Karpas-422 (cell line): ENCODE data around the gene EID2B. TPM values are rescaled to one million over a fixed set of nuclear protein-coding genes. Genes with fewer than 3 reads are reported as not detected.

Source experiments
- DNase-seq: peaks from one replicate; pipeline ENCODE4 v3.0.0-alpha.2; 2015
- H2AFZ ChIP-seq: fragments of 200-600 bp; sonication (generic); 2 replicates; pipeline ENCODE4 v1.6.1; 2014; ENCODE audit warnings: antibody characterized with exemption, low read length, mixed read lengths
- H3K27ac ChIP-seq: fragments of 200-600 bp; sonication (generic); 2 replicates; pipeline ENCODE4 v1.5.1; 2014; ENCODE audit warnings: mild to moderate bottlenecking, low read length, moderate library complexity
- H3K27me3 ChIP-seq: fragments of 200-600 bp; sonication (generic); 2 replicates; pipeline ENCODE4 v1.6.1; 2014; ENCODE audit warnings: low read length, mixed read lengths
- H3K36me3 ChIP-seq: fragments of 200-600 bp; sonication (generic); 2 replicates; pipeline ENCODE4 v1.6.1; 2014; ENCODE audit warnings: low read length, mixed read lengths; ENCODE audit not compliant: insufficient read depth
- H3K4me1 ChIP-seq: fragments of 200-600 bp; sonication (generic); 2 replicates; pipeline ENCODE4 v1.6.1; 2014; ENCODE audit warnings: mild to moderate bottlenecking, low read length, mixed read lengths
- H3K4me2 ChIP-seq: fragments of 200-600 bp; sonication (generic); 2 replicates; pipeline ENCODE4 v1.6.1; 2014; ENCODE audit warnings: low read length, low read depth, mild to moderate bottlenecking; ENCODE audit not compliant: poor library complexity, severe bottlenecking
- H3K4me3 ChIP-seq: fragments of 200-600 bp; sonication (generic); 2 replicates; pipeline ENCODE4 v1.5.1; 2014; ENCODE audit warnings: mild to moderate bottlenecking, antibody characterized with exemption, low read length, mixed read lengths
- H3K79me2 ChIP-seq: fragments of 200-600 bp; sonication (generic); 2 replicates; pipeline ENCODE4 v1.6.1; 2014; ENCODE audit warnings: mild to moderate bottlenecking, low read length, mixed read lengths
- H3K9ac ChIP-seq: fragments of 200-600 bp; sonication (generic); 2 replicates; pipeline ENCODE4 v1.6.0; 2014; ENCODE audit warnings: low read length
- H3K9me2 ChIP-seq: fragments of 200-600 bp; sonication (generic), shearing (Covaris generic); replicated peaks from 2 replicates; pipeline ENCODE4 v1.6.0; 2014; ENCODE audit warnings: mild to moderate bottlenecking, low read length, moderate library complexity; ENCODE audit not compliant: insufficient read depth
- H3K9me3 ChIP-seq: fragments of 300-700, 200-600 bp; sonication (generic); 2 replicates; pipeline ENCODE4 v1.6.1; 2014; ENCODE audit warnings: low read length, mixed read lengths
- H4K20me1 ChIP-seq: fragments of 200-600 bp; sonication (generic); 2 replicates; pipeline ENCODE4 v1.6.1; 2014; ENCODE audit warnings: mild to moderate bottlenecking, antibody characterized with exemption, low read length, low read depth; ENCODE audit not compliant: insufficient read depth
- total RNA-seq: library from RNA; depleted of rRNA; stranded (reverse); fragments of >200 nt; shearing (Covaris generic); gene quantifications from 2 replicates; pipeline ENCODE4 v1.2.3, GENCODE V29; 2014; ENCODE audit warnings: low replicate concordance; rRNA removed

The EID2B gene
- total RNA-seq, 1 experiment from 2014 or later, result 4.2 TPM

DNA sequence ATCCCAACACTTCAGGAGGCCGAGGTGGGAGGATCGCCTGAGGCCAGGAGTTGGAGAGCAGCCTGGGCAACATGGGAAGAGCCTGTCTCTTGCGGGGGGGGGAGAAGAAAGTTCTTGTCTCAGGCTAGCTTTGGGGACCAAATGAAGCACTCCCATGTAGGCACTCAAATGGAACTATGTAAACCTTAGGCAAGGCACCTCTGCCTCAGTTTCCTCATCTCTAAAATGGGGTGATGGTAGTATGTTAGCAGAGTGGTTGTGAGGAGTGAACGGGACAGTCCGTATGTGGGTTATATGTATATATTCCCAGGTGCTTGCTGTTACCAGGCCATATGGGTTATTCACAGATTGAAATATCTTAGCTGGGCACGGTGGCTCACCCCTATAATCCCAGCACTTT is 40.4 kb downstream of the EID2B start:
- Histone ChIP-seq H3K9me3 (no peaks in the 10 kb centered on the region), H3K27me3 (no peaks in the 10 kb centered on the region), H3K4me2 (no peak overlapping the region), H4K20me1 (no peaks in the 10 kb centered on the region), H3K79me2 (no peaks in the 10 kb centered on the region), H3K27ac (no peak overlapping the region), H3K4me1 (no peaks in the 10 kb centered on the region), H3K9ac (no peak overlapping the region), H2AFZ (no peak overlapping the region), H3K4me3 (no peak overlapping the region), H3K9me2 (no peaks in the 10 kb centered on the region), H3K36me3 (peaks cover 10% of the 10 kb centered on the region; the same call in 1 of the 2 replicates)
- no peak for DNase-seq

DNA sequence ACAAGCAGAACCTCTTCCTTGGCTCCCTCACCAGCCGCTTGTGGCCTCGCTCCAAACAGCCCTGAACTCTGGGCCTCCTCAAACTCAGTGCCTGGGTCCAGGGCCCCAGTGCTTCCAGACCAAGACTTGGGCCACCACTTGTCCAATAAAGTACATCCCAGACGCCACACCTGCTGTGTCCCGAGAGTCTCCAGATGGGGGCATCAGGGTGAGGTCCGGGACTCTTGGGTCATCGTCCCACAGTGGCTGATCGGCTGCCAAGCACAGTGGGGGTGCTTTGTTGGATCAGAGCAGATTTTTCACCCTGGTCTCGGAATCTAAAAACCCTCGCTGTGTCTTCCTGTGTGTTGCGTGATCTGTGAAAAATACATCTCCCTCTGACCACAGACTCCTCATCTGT is 42.9 kb downstream of the EID2B start:
- no peaks in the 10 kb centered on the region for H3K79me2 ChIP-seq
- H3K9me2 ChIP-seq, result no peaks in the 10 kb centered on the region
- H4K20me1 ChIP-seq, result no peaks in the 10 kb centered on the region
- H3K4me3 ChIP-seq, result no peak overlapping the region
- no peaks in the 10 kb centered on the region for H3K4me1 ChIP-seq
- H3K27me3 ChIP-seq, result no peaks in the 10 kb centered on the region
- no peak overlapping the region for H2AFZ ChIP-seq
- no peak overlapping the region for H3K27ac ChIP-seq
- H3K36me3 ChIP-seq, result peaks cover 12% of the 10 kb centered on the region; the same call in 1 of the 2 replicates
- H3K4me2 ChIP-seq, result no peak overlapping the region
- DNase-seq, result no peak
- no peak overlapping the region for H3K9ac ChIP-seq
- no peaks in the 10 kb centered on the region for H3K9me3 ChIP-seq

DNA sequence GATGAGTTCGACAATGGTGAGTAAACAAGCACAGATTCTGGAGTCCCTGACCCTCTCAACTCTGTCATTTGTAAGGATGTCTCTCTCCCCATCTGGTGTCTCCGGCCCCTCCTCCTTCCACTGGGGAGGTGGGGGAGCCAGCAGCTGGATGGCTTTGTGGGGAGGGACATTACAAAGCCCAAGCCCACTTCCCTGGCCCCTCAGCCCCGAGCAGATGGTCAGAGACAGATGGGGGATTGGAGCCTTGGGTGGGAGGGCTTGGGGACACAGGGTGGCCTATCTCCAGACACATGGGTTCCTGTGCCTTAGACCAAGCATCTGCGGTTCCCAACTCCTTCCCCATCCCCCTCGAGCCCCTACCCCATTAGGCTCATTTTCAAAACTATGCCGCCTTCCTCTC is 49.5 kb downstream of the EID2B start:
- no peak overlapping the region for H3K9ac ChIP-seq
- H3K79me2 ChIP-seq, result peaks cover 27% of the 10 kb centered on the region
- peaks cover 20% of the 10 kb centered on the region for H3K4me1 ChIP-seq
- H3K27ac ChIP-seq, result no peak overlapping the region
- H2AFZ ChIP-seq, result no peak overlapping the region
- H3K36me3 ChIP-seq, result peaks cover 16% of the 10 kb centered on the region
- H3K27me3 ChIP-seq, result no peaks in the 10 kb centered on the region
- no peak for DNase-seq
- H3K9me2 ChIP-seq, result no peaks in the 10 kb centered on the region
- H3K4me2 ChIP-seq, result no peak overlapping the region
- no peak overlapping the region for H3K4me3 ChIP-seq
- no peaks in the 10 kb centered on the region for H3K9me3 ChIP-seq
- H4K20me1 ChIP-seq, result no peaks in the 10 kb centered on the region; the same call in 1 of the 2 replicates

GRCh38 chr19:39481676-39482075 is 51.0 kb downstream of the EID2B start:
- peaks cover 15% of the 10 kb centered on the region for H3K36me3 ChIP-seq
- peaks cover 27% of the 10 kb centered on the region for H3K79me2 ChIP-seq
- H3K9ac ChIP-seq, result peak overlapping the region; percentile 85
- no peaks in the 10 kb centered on the region for H3K9me3 ChIP-seq
- peak overlapping the region; percentile 93 for H3K4me3 ChIP-seq
- no peak for DNase-seq
- H3K4me2 ChIP-seq, result peak overlapping the region; percentile 91
- H3K27me3 ChIP-seq, result no peaks in the 10 kb centered on the region
- no peaks in the 10 kb centered on the region; the same call in 1 of the 2 replicates for H4K20me1 ChIP-seq
- peaks cover 20% of the 10 kb centered on the region for H3K4me1 ChIP-seq
- H3K9me2 ChIP-seq, result no peaks in the 10 kb centered on the region
- H2AFZ ChIP-seq, result no peak overlapping the region
- no peak overlapping the region; the same call in 1 of the 2 replicates for H3K27ac ChIP-seq

DNA sequence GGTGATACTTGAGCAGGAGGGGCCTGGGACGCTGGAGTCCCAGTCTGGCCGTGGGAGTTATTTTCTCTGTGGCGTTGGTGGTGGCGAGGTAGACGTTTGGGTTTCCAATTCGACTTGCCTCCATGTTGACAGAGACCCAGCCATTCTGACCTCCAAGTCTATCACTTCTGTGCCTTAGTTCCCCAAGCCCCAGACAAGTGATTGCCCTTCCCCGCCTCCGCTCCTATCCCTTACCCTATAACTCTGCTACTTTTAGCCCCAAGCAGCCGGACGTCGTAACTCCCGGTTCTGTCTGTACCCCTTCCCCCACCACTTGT is 51.5 kb downstream of the EID2B start:
- Histone ChIP-seq H3K4me3 (peak overlapping the region; percentile 93), H3K4me1 (peaks cover 20% of the 10 kb centered on the region), H2AFZ (no peak overlapping the region), H3K79me2 (peaks cover 27% of the 10 kb centered on the region), H4K20me1 (no peaks in the 10 kb centered on the region; the same call in 1 of the 2 replicates), H3K36me3 (peaks cover 19% of the 10 kb centered on the region), H3K4me2 (peak overlapping the region; percentile 91), H3K27me3 (no peaks in the 10 kb centered on the region), H3K9me3 (no peaks in the 10 kb centered on the region), H3K9me2 (no peaks in the 10 kb centered on the region), H3K27ac (peak overlapping the region; percentile 50; the same call in 1 of the 2 replicates), H3K9ac (peak overlapping the region; percentile 85)
- DNase-seq, result peak; percentile 68

Other genes starting within 250 kb of the EID2B start
- gene IFNL1, start 236.4 kb downstream of the EID2B start, total RNA-seq, result not detected in 2 replicates
- gene LRFN1, start 212.0 kb downstream of the EID2B start, total RNA-seq, result not detected in 2 replicates
- not detected in 2 replicates for gene GMFG, start 196.8 kb downstream of the EID2B start, total RNA-seq
- 50.9 and 78.1 TPM in 2 replicates for gene SAMD4B, start 190.4 kb downstream of the EID2B start, total RNA-seq
- 25.3 and 26.7 TPM in 2 replicates for gene PAF1, start 141.7 kb downstream of the EID2B start, total RNA-seq
- 18.1 and 18.6 TPM in 2 replicates for gene MED29, start 141.5 kb downstream of the EID2B start, total RNA-seq
- gene ZFP36, start 126.0 kb downstream of the EID2B start, total RNA-seq, result 10.3 and 16.3 TPM in 2 replicates
- 19.0 and 22.2 TPM in 2 replicates for gene PLEKHG2, start 120.2 kb downstream of the EID2B start, total RNA-seq
- 378 and 758 TPM in 2 replicates for gene RPS16, start 96.9 kb downstream of the EID2B start, total RNA-seq
- 55.3 and 66.3 TPM in 2 replicates for gene SUPT5H, start 87.3 kb downstream of the EID2B start, total RNA-seq
- gene TIMM50, start 52.0 kb downstream of the EID2B start, total RNA-seq, result 61.2 and 101 TPM in 2 replicates
- gene DLL3, start 33.9 kb downstream of the EID2B start, total RNA-seq, result 2.6 and 3.1 TPM in 2 replicates
- gene SELENOV, start 17.7 kb downstream of the EID2B start, total RNA-seq, result not detected in 2 replicates
- gene EID2, start 7.3 kb upstream of the EID2B start, total RNA-seq, result 5.9 and 11.1 TPM in 2 replicates
- gene LGALS13, start 69.7 kb upstream of the EID2B start, total RNA-seq, result not detected in 2 replicates
- gene LGALS16, start 123.1 kb upstream of the EID2B start, total RNA-seq, result not detected in 2 replicates
- gene LGALS14, start 171.6 kb upstream of the EID2B start, total RNA-seq, result 3.7 and 6.1 TPM in 2 replicates
- gene CLC, start 205.2 kb upstream of the EID2B start, total RNA-seq, result not detected in 2 replicates
- gene LEUTX, start 246.0 kb upstream of the EID2B start, total RNA-seq, result not detected in 2 replicates